ENCODE measurements around the gene MRPL34.

Gene MRPL34

GRCh38 chr19:17341845-17342244 lies 36.2 kb downstream of the MRPL34 start:
- Histone ChIP-seq H3K4me3 (IDR thresholded peaks at IDR 0.05; ENCODE audit: insufficient read depth, low read depth, low read length) (no peak overlapping the region), H3K79me2 (ENCODE audit: insufficient read depth, low read depth) (no peaks in the 10 kb centered on the region)
- TF ChIP-seq CTCF (conservative IDR thresholded peaks at IDR 0.05; ENCODE audit: low read depth, low read length), result no peak

GRCh38 chr19:17346109-17346671 lies 40.5 kb downstream of the MRPL34 start:
- Histone ChIP-seq H3K9ac (no peak overlapping the region), H4K20me1 (ENCODE audit: insufficient read depth) (no peaks in the 10 kb centered on the region), H3K36me3 (ENCODE audit: insufficient read depth) (no peaks in the 10 kb centered on the region), H3K27me3 (ENCODE audit: insufficient read depth, low read depth) (peaks cover 20% of the 10 kb centered on the region), H2AFZ (ENCODE audit: low read depth) (peak overlapping the region; percentile 30; the same call in 1 of the 2 replicates), H3K27ac (no peak overlapping the region), H3K4me3 (IDR thresholded peaks at IDR 0.05; ENCODE audit: insufficient read depth, low read depth, low read length) (no peak overlapping the region), H3K79me2 (ENCODE audit: insufficient read depth, low read depth) (no peaks in the 10 kb centered on the region), H3K4me1 (ENCODE audit: low read depth, poor library complexity, severe bottlenecking) (peaks cover 18% of the 10 kb centered on the region), H3K4me2 (no peak overlapping the region; the same call in 1 of the 2 replicates)
- TF ChIP-seq CTCF (conservative IDR thresholded peaks at IDR 0.05; ENCODE audit: low read depth, low read length), result peak; percentile 83

More at GRCh38 chr19:17341845-17342244, 36.2 kb downstream of the MRPL34 start:
- Histone ChIP-seq H3K27ac (no peak overlapping the region), H2AFZ (ENCODE audit: low read depth) (no peak overlapping the region), H3K4me2 (no peak overlapping the region), H4K20me1 (ENCODE audit: insufficient read depth) (no peaks in the 10 kb centered on the region), H3K4me1 (ENCODE audit: low read depth, poor library complexity, severe bottlenecking) (peaks cover 9% of the 10 kb centered on the region), H3K36me3 (ENCODE audit: insufficient read depth) (no peaks in the 10 kb centered on the region), H3K27me3 (ENCODE audit: insufficient read depth, low read depth) (no peaks in the 10 kb centered on the region), H3K9ac (no peak overlapping the region)

- Histone ChIP-seq H3K4me1 (ENCODE audit: low read depth, poor library complexity, severe bottlenecking) (peaks cover 18% of the 10 kb centered on the region), H3K36me3 (ENCODE audit: insufficient read depth) (no peaks in the 10 kb centered on the region), H3K27me3 (ENCODE audit: insufficient read depth, low read depth) (peaks cover 27% of the 10 kb centered on the region), H3K9ac (no peak overlapping the region), H3K4me2 (peak overlapping the region; percentile 24; the same call in 1 of the 2 replicates), H2AFZ (ENCODE audit: low read depth) (no peak overlapping the region), H3K79me2 (ENCODE audit: insufficient read depth, low read depth) (no peaks in the 10 kb centered on the region), H3K27ac (no peak overlapping the region), H3K4me3 (IDR thresholded peaks at IDR 0.05; ENCODE audit: insufficient read depth, low read depth, low read length) (no peak overlapping the region), H4K20me1 (ENCODE audit: insufficient read depth) (no peaks in the 10 kb centered on the region)
- TF ChIP-seq CTCF (conservative IDR thresholded peaks at IDR 0.05; ENCODE audit: low read depth, low read length), result no peak
Observed at GRCh38 chr19:17347361-17347760, 41.7 kb downstream of the MRPL34 start.

- Histone ChIP-seq H3K79me2 (ENCODE audit: insufficient read depth, low read depth) (no peaks in the 10 kb centered on the region), H3K9ac (no peak overlapping the region), H3K27me3 (ENCODE audit: insufficient read depth, low read depth) (peaks cover 32% of the 10 kb centered on the region), H3K36me3 (ENCODE audit: insufficient read depth) (no peaks in the 10 kb centered on the region), H3K4me3 (IDR thresholded peaks at IDR 0.05; ENCODE audit: insufficient read depth, low read depth, low read length) (no peak overlapping the region), H3K4me1 (ENCODE audit: low read depth, poor library complexity, severe bottlenecking) (peaks cover 18% of the 10 kb centered on the region), H2AFZ (ENCODE audit: low read depth) (no peak overlapping the region), H3K4me2 (no peak overlapping the region), H4K20me1 (ENCODE audit: insufficient read depth) (no peaks in the 10 kb centered on the region), H3K27ac (no peak overlapping the region)
- no peak for TF ChIP-seq CTCF (conservative IDR thresholded peaks at IDR 0.05; ENCODE audit: low read depth, low read length)
Observed at GRCh38 chr19:17347877-17348276, 42.2 kb downstream of the MRPL34 start.

Measured in KMS-11 (cell line).